SHP77 treated with DMSO at 0.1 percent for 48 hours (cell line): ENCODE results near the gene FKBP6.
"Not testable (repeated sequence)": the region's sequence is repeated elsewhere in the genome, so short reads cannot be mapped to it uniquely, and the experiment has no call there.

ENCODE experiments used
- DNase-seq: peaks from one replicate; lab custom pipeline; 2025; lab: John Stamatoyannopoulos, UW

Gene FKBP6

GRCh38 chr7:73395538-73396503 lies 67.9 kb downstream of the FKBP6 start:
- no peak for DNase-seq

- DNase-seq: no peak
Observed at GRCh38 chr7:73397521-73398281, 69.7 kb downstream of the FKBP6 start.

- DNase-seq: not testable (repeated sequence)
Observed at GRCh38 chr7:73399185-73400050, 71.5 kb downstream of the FKBP6 start.

- DNase-seq: not testable (repeated sequence)
Observed at GRCh38 chr7:73404860-73405259, 76.9 kb downstream of the FKBP6 start.
